HG03565 (cell line): ENCODE results near the gene ENTPD7.
"Not testable (repeated sequence)": the region's sequence is repeated elsewhere in the genome, so short reads cannot be mapped to it uniquely, and the experiment has no call there.

Experiments used
- ATAC-seq: cut with Tn5 transposase; IDR thresholded peaks from one replicate; pipeline ENCODE4 v1.9.1; 2021; ENCODE audit warnings: mild to moderate bottlenecking, moderate library complexity; ENCODE audit not compliant: unreplicated experiment

ENTPD7 gene, protein sequence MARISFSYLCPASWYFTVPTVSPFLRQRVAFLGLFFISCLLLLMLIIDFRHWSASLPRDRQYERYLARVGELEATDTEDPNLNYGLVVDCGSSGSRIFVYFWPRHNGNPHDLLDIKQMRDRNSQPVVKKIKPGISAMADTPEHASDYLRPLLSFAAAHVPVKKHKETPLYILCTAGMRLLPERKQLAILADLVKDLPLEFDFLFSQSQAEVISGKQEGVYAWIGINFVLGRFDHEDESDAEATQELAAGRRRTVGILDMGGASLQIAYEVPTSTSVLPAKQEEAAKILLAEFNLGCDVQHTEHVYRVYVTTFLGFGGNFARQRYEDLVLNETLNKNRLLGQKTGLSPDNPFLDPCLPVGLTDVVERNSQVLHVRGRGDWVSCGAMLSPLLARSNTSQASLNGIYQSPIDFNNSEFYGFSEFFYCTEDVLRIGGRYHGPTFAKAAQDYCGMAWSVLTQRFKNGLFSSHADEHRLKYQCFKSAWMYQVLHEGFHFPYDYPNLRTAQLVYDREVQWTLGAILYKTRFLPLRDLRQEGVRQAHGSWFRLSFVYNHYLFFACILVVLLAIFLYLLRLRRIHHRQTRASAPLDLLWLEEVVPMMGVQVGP

DNA sequence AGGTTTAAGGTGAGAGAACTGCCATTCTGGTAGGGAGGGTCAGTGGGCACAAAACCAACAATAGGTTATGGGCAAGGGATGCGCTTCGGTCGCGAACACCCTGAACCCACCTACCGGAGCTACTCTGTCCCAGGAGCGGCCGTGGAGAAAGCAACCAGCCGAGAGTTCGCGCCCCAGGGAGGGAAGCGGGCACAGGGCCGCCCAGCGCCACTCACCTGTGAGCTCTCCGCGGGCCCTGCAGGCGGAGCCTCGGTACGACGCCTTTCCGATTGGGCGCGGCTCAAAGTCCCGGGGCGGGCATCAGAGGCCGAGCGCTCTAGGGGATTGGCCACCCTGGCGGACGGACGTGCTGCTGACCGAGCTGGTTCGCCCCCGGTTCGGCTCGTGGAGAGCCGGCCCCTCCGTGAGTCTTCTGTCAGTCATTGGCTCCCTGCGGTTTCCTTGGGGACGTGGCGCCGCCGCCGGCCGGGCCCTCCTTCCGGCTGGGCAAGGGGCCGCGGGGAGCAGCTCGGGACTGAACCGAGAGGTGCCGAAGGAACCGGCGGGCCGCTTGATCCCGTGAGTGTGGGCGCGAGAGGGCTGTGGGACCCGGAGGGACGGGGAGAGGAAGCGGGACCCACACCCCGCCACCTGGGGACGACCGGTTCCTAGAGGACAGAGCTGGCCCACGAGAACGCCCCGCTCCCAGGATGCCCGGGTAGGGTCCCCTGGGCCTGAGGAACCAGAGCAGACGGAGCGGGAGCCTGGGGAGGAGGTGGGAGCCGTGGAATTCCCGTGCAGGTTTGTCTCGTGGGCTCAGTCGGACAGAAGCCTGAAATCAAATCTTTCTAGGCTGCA lies at the start of gene ENTPD7:
Gene ENTPD7, plus strand, starts transcription at position 479 of the 837 bp plus-strand sequence. CDS start 448 bp downstream, outside the sequence.
- peak; percentile 99 for ATAC-seq

GRCh38 chr10:99610221-99610620 lies 49.1 kb upstream of the ENTPD7 start:
- ATAC-seq = no peak

DNA sequence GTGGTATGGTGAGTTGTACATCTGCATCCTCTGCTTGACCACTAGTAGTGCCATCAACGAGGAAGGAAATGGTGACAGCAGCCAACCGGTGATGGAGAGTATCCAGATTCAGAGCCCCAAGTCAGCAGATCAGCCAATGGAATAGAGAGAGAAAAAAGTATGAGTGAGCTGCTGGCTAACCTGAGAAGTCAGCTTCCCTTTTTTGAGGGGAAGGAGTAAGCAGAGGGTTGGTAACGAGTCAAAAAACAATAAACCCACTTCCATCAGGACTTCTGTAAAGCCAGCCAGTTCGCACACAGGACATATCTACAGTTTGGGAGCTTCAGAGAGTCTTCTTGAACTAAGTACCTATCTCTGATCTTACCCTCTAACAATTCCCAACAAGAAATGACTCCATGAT lies 48.0 kb upstream of the ENTPD7 start:
- ATAC-seq = no peak

GRCh38 chr10:99612167-99612831 lies 47.0 kb upstream of the ENTPD7 start:
- no peak for ATAC-seq

DNA sequence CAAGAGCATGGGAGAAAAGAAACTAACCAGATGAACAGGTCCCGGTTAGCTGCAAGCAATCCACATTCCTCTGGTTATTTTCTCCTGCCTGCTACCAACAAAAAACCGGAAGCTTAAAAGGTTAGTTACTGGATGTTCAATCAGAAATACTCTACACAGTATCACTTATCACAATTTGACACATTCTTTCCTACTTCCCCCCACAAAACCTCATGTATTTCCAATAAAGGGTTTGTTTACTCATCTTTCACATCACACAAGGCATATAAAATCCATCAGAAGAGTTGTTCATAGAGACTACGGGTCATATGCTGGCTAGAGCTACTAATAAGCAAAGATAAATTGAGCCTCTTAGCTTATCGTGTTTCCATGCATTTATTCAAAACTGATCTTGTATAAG lies 43.9 kb upstream of the ENTPD7 start:
- no peak for ATAC-seq

DNA sequence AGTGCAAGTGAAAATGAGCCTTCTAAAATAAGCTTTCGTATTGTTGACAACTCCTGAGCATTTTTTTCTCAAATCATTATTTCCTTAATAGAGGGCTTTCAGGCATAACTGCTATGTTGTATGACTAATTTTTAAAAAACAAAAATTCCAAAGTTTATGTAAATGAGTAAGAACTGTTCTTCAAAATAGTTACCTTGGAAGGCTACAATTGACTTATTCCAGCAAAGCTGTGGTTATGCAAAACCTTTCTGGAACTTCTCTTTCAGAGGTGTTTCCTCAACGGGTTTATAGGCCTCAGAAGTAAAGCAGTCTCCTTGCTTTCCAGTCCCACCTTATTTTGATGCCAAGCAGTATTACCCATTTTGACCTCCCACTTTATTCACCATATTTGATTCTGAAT lies 41.6 kb upstream of the ENTPD7 start:
- no peak for ATAC-seq

GRCh38 chr10:99619090-99619800 lies 40.1 kb upstream of the ENTPD7 start:
- no peak for ATAC-seq

GRCh38 chr10:99619851-99620710 lies 39.2 kb upstream of the ENTPD7 start, which contains the start of gene SLC25A28:
TSS of gene SLC25A28 (minus strand) at chr10:99620439. CDS start at chr10:99620335, 104 bp downstream.
- ATAC-seq = no peak

DNA sequence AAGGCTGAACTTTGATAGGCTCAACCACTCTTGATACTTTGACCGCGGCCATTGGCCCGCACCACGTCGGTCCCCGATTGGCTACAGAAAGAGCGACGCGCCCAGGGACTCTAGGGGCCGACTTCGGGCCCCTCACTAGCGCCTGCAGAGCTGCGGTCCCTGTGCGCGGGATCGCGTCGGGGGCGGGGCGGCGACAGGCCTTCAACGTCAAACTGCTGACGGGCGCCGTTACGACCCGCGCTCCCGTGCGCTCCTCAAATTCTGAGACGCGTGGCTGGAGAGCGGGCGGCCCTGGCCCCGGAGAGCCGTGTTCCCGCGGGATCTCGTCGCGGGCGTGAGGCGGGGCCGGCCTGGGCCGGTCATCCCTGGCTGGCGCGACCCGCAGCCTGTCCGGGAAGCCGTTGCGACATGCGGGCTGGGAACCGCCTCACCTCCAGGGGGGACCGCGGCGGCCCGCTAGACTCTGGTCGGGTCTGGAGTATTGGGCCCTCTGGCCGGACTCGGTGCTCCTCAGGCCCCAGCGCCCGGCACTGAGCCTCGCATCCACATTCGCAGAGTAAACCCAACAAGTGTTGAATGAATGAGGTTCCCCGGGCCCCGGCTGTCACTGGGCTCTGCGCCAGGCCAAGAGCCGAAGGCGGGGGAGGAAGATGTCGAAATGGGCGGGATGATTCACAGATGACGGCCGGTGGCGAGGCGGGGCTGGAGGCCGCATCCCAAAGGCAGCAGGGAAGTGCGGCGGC lies 38.4 kb upstream of the ENTPD7 start:
- peak; percentile 88 for ATAC-seq

DNA sequence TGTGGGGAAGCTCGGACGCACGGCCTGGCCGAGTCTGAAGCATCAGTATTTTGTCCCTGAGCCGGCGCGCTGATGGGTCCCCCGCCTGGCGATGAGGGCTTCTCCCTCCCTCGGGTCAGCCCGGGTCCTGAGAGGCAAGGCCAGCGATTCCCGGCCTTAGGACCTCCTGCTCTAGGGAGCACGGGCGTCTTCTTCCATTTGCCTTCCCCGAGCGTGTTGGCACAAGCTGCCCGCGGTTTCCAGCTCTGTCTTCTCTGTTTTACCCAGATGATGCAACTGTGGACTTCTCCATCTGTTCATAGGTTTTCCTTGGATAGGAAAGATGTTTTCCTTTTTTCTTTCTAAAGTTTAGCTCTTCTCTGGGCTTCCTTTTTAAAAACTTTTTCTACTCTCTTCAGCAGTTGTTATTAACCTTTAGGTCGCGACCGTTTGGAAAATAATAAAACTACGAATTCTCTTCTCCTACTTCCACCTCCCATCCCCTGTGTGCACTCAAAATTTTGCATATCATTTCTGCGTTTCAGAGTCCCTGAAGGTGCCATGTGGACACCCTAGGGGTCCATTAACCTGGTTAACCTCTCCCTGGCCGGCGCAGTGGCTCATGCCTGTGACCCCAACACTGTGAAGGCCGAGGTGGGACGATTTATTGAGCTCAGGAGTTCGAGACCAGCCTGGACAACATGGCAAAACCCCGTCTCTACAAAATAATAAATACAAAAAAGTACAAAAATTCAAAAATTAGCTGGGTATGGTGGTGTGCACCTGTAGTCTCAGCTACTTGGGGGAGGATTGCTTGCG lies 37.7 kb upstream of the ENTPD7 start:
- no peak for ATAC-seq

DNA sequence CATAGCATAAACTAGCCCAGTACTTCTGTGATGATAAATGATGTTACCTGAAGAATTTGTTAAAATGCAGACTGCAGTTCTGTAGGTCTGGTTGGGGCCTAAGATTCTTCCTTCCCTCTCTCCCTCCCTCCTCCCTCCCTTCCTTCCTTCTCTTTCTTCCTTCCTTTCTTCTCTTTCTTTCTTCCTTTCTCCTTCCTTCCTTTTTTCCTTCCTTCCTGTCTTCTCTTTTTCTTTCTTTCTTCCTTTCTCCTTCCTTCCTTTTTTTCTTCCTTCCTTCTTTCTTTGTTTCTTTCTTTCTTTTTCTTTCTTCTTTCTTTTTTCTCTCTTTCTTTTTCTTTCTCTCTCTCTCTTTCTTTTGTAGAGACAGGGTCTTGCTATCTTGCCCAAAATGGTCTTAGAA lies 35.4 kb upstream of the ENTPD7 start:
- ATAC-seq = no peak

DNA sequence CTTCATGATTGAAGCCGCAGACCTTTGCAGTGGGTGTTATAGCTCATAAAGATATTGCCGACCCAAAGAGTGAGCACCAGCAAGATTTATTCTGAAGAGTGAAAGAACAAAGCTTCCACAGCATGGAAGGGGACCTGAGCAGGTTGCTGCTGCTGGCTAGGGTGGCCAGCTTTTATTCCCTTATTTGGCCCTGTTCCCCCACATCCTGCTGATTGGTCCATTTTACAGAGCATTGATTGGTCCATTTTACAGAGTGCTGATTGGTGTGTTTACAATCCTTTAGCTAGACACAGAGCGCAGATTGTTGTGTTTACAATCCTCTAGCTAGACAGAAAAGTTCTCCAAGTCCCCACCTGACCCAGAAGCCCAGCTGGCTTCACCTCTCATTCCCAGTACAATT lies 34.2 kb upstream of the ENTPD7 start:
- not testable (repeated sequence) for ATAC-seq

GRCh38 chr10:99628923-99629624 lies 30.2 kb upstream of the ENTPD7 start:
- ATAC-seq = no peak

GRCh38 chr10:99629625-99629978 lies 29.7 kb upstream of the ENTPD7 start:
- peak; percentile 46 for ATAC-seq

- no peak for ATAC-seq
These were observed 28.9 kb upstream of the ENTPD7 start for GRCh38 chr10:99630433-99630832.

- ATAC-seq = no peak
These were observed 28.3 kb upstream of the ENTPD7 start for GRCh38 chr10:99630991-99631390.

DNA sequence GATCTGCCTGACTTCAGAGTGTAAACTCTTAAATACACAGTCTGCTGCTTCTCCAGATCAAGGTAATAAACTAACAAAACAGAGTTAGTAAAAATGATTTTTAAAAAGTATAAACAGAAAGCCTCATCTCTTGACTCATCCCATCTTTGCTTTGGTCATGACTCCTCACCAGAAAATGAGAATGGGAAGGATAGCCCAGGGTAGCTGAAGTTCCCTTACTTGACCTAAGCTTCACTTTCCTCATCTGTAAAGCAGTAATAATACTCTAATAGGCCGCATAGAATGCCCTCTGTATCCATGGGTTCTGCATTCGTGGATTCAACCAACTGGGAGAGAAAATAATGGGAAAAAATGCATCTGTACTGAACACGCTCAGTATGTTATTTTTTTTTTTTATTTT lies 27.8 kb upstream of the ENTPD7 start:
- ATAC-seq = no peak
